Endothelial cell of umbilical vein (primary cell): ENCODE results near the gene AGRN. TPM values are rescaled to one million over a fixed set of nuclear protein-coding genes. Genes with fewer than 3 reads are reported as not detected.

Source experiments
- BruUV-seq: library from RNA; stranded (reverse); fragments of 400-500 nt; replicated peaks from 2 replicates; lab custom pipeline; 2021; lab: Mats Ljungman, UMichigan
- CTCF ChIA-PET: fragments of 300-600, 350-600 bp; sonication (Branson Sonifier 250); formaldehyde crosslinking; loops from one replicate; lab custom pipeline; 2021; ENCODE audit warnings: antibody characterized with exemption, inconsistent platforms; lab: Charles Lee
- POLR2A ChIA-PET: fragments of 300-600, 350-600 bp; sonication (Branson Sonifier 250); formaldehyde crosslinking; loops from one replicate; lab custom pipeline; 2021; ENCODE audit warnings: antibody characterized with exemption, inconsistent platforms; lab: Charles Lee
- DNase-seq: peaks from one replicate; pipeline ENCODE4 v3.0.0-alpha.2; 2011; ENCODE audit warnings: low read depth, low spot score
- FAIRE-seq: peaks from 2 replicates; lab custom pipeline; 2011; peaks lifted over from hg19 to GRCh38; lab: Jason Lieb, UNC
- H2AFZ ChIP-seq: 2 replicates; pipeline ENCODE4 v1.6.0; 2012; ENCODE audit warnings: low read depth, low read length, control low read depth, inconsistent platforms
- H3K27ac ChIP-seq: 2 replicates; pipeline ENCODE4 v1.5.1; 2011; ENCODE audit warnings: low read depth, mild to moderate bottlenecking, control low read depth, low read length, moderate library complexity; ENCODE audit not compliant: insufficient read depth
- H3K27me3 ChIP-seq, 2 experiments: 2 replicates each; pipeline versions ENCODE4 v1.6.0 to v1.6.1; 2011; ENCODE audit warnings: low read length in 2 of 2, mixed read lengths in 1 of 2; ENCODE audit not compliant: control insufficient read depth in 2 of 2, insufficient read depth in 2 of 2
- H3K36me3 ChIP-seq, 2 experiments: 2 replicates in 1 of 2; 3 replicates in 1 of 2; pipeline ENCODE4 v1.5.1; 2011; ENCODE audit warnings: low read length in 2 of 2, mild to moderate bottlenecking in 1 of 2, moderate library complexity in 1 of 2; ENCODE audit not compliant: control insufficient read depth in 2 of 2, insufficient read depth in 2 of 2; ENCODE audit errors: extremely low read depth in 1 of 2
- H3K4me1 ChIP-seq: 3 replicates; pipeline ENCODE4 v1.5.1; 2011; ENCODE audit warnings: mild to moderate bottlenecking, low read length; ENCODE audit not compliant: control insufficient read depth, insufficient read depth; ENCODE audit errors: extremely low read depth
- H3K4me2 ChIP-seq: 2 replicates; pipeline ENCODE4 v1.6.1; 2011; ENCODE audit warnings: low read length, control low read depth, mixed read lengths; ENCODE audit not compliant: insufficient read depth
- H3K4me3 ChIP-seq, 3 experiments: fragments of 200-600 bp in 1 of 3; sonication (generic), shearing (Covaris generic) in 1 of 3; replicated peaks in 1 of 3; 2 replicates each; pipeline ENCODE4 v1.5.1; 2011 to 2016; ENCODE audit warnings: control low read depth in 3 of 3, low read length in 3 of 3, mild to moderate bottlenecking in 2 of 3, inconsistent platforms in 1 of 3, low read depth in 1 of 3, moderate library complexity in 1 of 3; ENCODE audit not compliant: insufficient read depth in 1 of 3
- H3K79me2 ChIP-seq: 2 replicates; pipeline ENCODE4 v1.6.0; 2012; ENCODE audit warnings: low read length, inconsistent platforms; ENCODE audit not compliant: control insufficient read depth, insufficient read depth
- H3K9ac ChIP-seq: replicated peaks from 2 replicates; pipeline ENCODE3; 2011; ENCODE audit warnings: low read length, control low read depth; ENCODE audit not compliant: insufficient read depth; ENCODE audit errors: extremely low read depth
- H3K9me1 ChIP-seq: replicated peaks from 3 replicates; pipeline ENCODE4 v1.6.0; 2011; ENCODE audit warnings: mild to moderate bottlenecking, low read length; ENCODE audit not compliant: control insufficient read depth, insufficient read depth; ENCODE audit errors: extremely low read depth
- H3K9me3 ChIP-seq: replicated peaks from 2 replicates; pipeline ENCODE4 v1.5.1; 2012; ENCODE audit warnings: low read length, inconsistent platforms; ENCODE audit not compliant: control insufficient read depth, insufficient read depth
- H4K20me1 ChIP-seq: replicated peaks from 2 replicates; pipeline ENCODE3; 2011; ENCODE audit warnings: mild to moderate bottlenecking, low read length; ENCODE audit not compliant: control insufficient read depth, insufficient read depth; ENCODE audit errors: extremely low read depth
- CTCF ChIP-seq, 2 donors: IDR thresholded peaks; 1 replicate in 1 of 2; 2 replicates in 1 of 2; pipeline ENCODE4 v1.5.1; 2011; ENCODE audit warnings: low read length in 2 of 2, mild to moderate bottlenecking in 2 of 2, moderate library complexity in 2 of 2, control low read depth in 1 of 2, inconsistent platforms in 1 of 2, low read depth in 1 of 2; ENCODE audit not compliant: insufficient read depth in 1 of 2; ENCODE audit errors: extremely low read depth in 1 of 2
- EZH2 ChIP-seq: IDR thresholded peaks from 2 replicates; pipeline ENCODE4 v1.6.1; 2012; ENCODE audit warnings: borderline replicate concordance, low read depth, mild to moderate bottlenecking, moderate library complexity, low read length, inconsistent platforms; ENCODE audit not compliant: severe bottlenecking
- FOS ChIP-seq: IDR thresholded peaks from 2 replicates; pipeline ENCODE4 v1.6.1; 2011; ENCODE audit warnings: mild to moderate bottlenecking, low read length, moderate library complexity, borderline replicate concordance; ENCODE audit not compliant: insufficient read depth
- GATA2 ChIP-seq: IDR thresholded peaks from 2 replicates; pipeline ENCODE4 v1.7.0; 2011; ENCODE audit warnings: low read depth, mild to moderate bottlenecking, moderate library complexity, mixed read lengths, low read length; ENCODE audit not compliant: insufficient read length, insufficient read depth
- JUN ChIP-seq: IDR thresholded peaks from 2 replicates; pipeline ENCODE4 v1.6.1; 2011; ENCODE audit warnings: borderline replicate concordance, low read depth; ENCODE audit not compliant: insufficient read length, insufficient read depth
- MAX ChIP-seq: IDR thresholded peaks from 2 replicates; pipeline ENCODE4 v1.6.1; 2011; ENCODE audit not compliant: insufficient read depth, insufficient read length
- MYC ChIP-seq: IDR thresholded peaks from one replicate; pipeline ENCODE4 v1.6.1; 2011; ENCODE audit warnings: mild to moderate bottlenecking, low read depth, low read length
- POLR2A ChIP-seq: IDR thresholded peaks from 2 replicates; pipeline ENCODE4 v1.6.1; 2012; ENCODE audit warnings: low read depth, mild to moderate bottlenecking, control low read depth, low read length
- POLR2AphosphoS5 ChIP-seq: IDR thresholded peaks from 2 replicates; pipeline ENCODE4 v1.6.1; 2012; ENCODE audit warnings: low read depth, mild to moderate bottlenecking, control low read depth, low read length, moderate library complexity; ENCODE audit not compliant: insufficient read depth
- dilution Hi-C: fragments of 300-500 bp; cut with MboI; formaldehyde crosslinking; loops from one replicate; pipeline ENCODE4 v1.15.0; 2019; ENCODE audit warnings: low sequenced_read_pairs; ENCODE audit not compliant: extremely low pct_ligation_motif_present
- intact Hi-C: fragments of 100-400 bp; cut with micrococcal nuclease; formaldehyde crosslinking; loops from one replicate; pipeline ENCODE4 v1.10.0; 2022
- polyA plus RNA-seq, 4 experiments: library from polyadenylated mRNA; depleted of rRNA in 3 of 4; stranded (reverse) in 3 of 4; unstranded in 1 of 4; fragments of >200 nt; gene quantifications; 2 replicates each; pipeline versions ENCODE4 v1.2.1 to v1.2.3, GENCODE V29; 2011 to 2012; ENCODE audit warnings: missing spikeins in 1 of 4
- total RNA-seq: library from RNA; stranded (reverse); gene quantifications from 2 replicates; pipeline ENCODE4 v1.2.3, GENCODE V29; 2021

The AGRN gene
- total and polyA plus RNA-seq, 2 donors (not counting 3 experiments of a cell fraction or from before 2014, with no cell fraction given) = 66.6 to 67.8 TPM

GRCh38 chr1:1092149-1092855, 72.4 kb downstream of the AGRN start:
- no peaks in the 10 kb centered on the region for H3K79me2 ChIP-seq
- no peaks in the 10 kb centered on the region for H3K27me3 ChIP-seq
- no peak overlapping the region for H3K27ac ChIP-seq
- DNase-seq (no peak), FAIRE-seq (no peak)
- H3K9me3 ChIP-seq = no peaks in the 10 kb centered on the region
- H2AFZ ChIP-seq = no peak overlapping the region
- ChIA-PET POLR2A (no interaction called here), CTCF (no interaction called here)
- dilution Hi-C loops (no loop called here), intact Hi-C loops (no loop called here)
- H3K4me2 ChIP-seq = no peak overlapping the region
- no peaks in the 10 kb centered on the region for H4K20me1 ChIP-seq
- no TSS peak for BruUV-seq
- H3K4me3 ChIP-seq = no peak overlapping the region
- no peak overlapping the region for H3K9ac ChIP-seq
- no peaks in the 10 kb centered on the region for H3K9me1 ChIP-seq
- H3K4me1 ChIP-seq = no peaks in the 10 kb centered on the region
- TF ChIP-seq FOS = no peak
- TF ChIP-seq POLR2A = no peak
- TF ChIP-seq CTCF (IDR thresholded peaks at IDR 0.05; ENCODE audit: extremely low read depth in 1 of 2, insufficient read depth in 1 of 2, low read depth in 1 of 2, low read length in 2 of 2) = no peak
- no peak for TF ChIP-seq MAX
- no peak for TF ChIP-seq POLR2AphosphoS5
- TF ChIP-seq JUN = no peak
- TF ChIP-seq GATA2 = no peak
- no peak for TF ChIP-seq MYC
- no peak for TF ChIP-seq EZH2
- no peaks in the 10 kb centered on the region for H3K36me3 ChIP-seq
